ENCODE data around the gene IGF1R. TPM values are rescaled to one million over a fixed set of nuclear protein-coding genes. Genes with fewer than 3 reads are reported as not detected.

The IGF1R gene
- total RNA-seq, 1 experiment from 2014 or later, result 0.56 TPM

GRCh38 chr15:98708037-98708590, 59.8 kb downstream of the IGF1R start:
- Histone ChIP-seq H3K4me3 (ENCODE audit: low read length) (no peak overlapping the region), H3K9ac (ENCODE audit: low read length) (no peak overlapping the region), H3K79me2 (ENCODE audit: low read length) (no peaks in the 10 kb centered on the region), H3K4me2 (ENCODE audit: low read depth, low read length, poor library complexity, severe bottlenecking) (no peak overlapping the region), H4K20me1 (ENCODE audit: insufficient read depth, low read depth, low read length) (no peaks in the 10 kb centered on the region), H3K36me3 (ENCODE audit: insufficient read depth, low read length) (no peaks in the 10 kb centered on the region), H3K4me1 (ENCODE audit: low read length) (no peaks in the 10 kb centered on the region), H3K9me2 (replicated peaks; ENCODE audit: insufficient read depth, low read length) (no peaks in the 10 kb centered on the region), H2AFZ (ENCODE audit: low read length) (no peak overlapping the region), H3K27ac (ENCODE audit: low read length) (no peak overlapping the region), H3K9me3 (ENCODE audit: low read length) (no peaks in the 10 kb centered on the region), H3K27me3 (ENCODE audit: low read length) (no peaks in the 10 kb centered on the region)
- no peak for DNase-seq

- no peak overlapping the region for H3K27ac ChIP-seq (ENCODE audit: low read length)
- H3K9me3 ChIP-seq (ENCODE audit: low read length), result no peaks in the 10 kb centered on the region
- H3K9ac ChIP-seq (ENCODE audit: low read length), result no peak overlapping the region
- no peak overlapping the region for H3K4me2 ChIP-seq (ENCODE audit: low read depth, low read length, poor library complexity, severe bottlenecking)
- no peaks in the 10 kb centered on the region for H3K27me3 ChIP-seq (ENCODE audit: low read length)
- no peak overlapping the region for H3K4me3 ChIP-seq (ENCODE audit: low read length)
- DNase-seq, result no peak
- no peaks in the 10 kb centered on the region for H4K20me1 ChIP-seq (ENCODE audit: insufficient read depth, low read depth, low read length)
- no peaks in the 10 kb centered on the region for H3K36me3 ChIP-seq (ENCODE audit: insufficient read depth, low read length)
- no peaks in the 10 kb centered on the region for H3K79me2 ChIP-seq (ENCODE audit: low read length)
- no peak overlapping the region for H2AFZ ChIP-seq (ENCODE audit: low read length)
- no peaks in the 10 kb centered on the region for H3K9me2 ChIP-seq (replicated peaks; ENCODE audit: insufficient read depth, low read length)
- H3K4me1 ChIP-seq (ENCODE audit: low read length), result no peaks in the 10 kb centered on the region
Observed at GRCh38 chr15:98711810-98712209, 63.5 kb downstream of the IGF1R start.

- Histone ChIP-seq H3K27me3 (ENCODE audit: low read length) (no peaks in the 10 kb centered on the region), H3K9ac (ENCODE audit: low read length) (no peak overlapping the region), H3K4me1 (ENCODE audit: low read length) (no peaks in the 10 kb centered on the region), H3K4me2 (ENCODE audit: low read depth, low read length, poor library complexity, severe bottlenecking) (no peak overlapping the region), H3K79me2 (ENCODE audit: low read length) (no peaks in the 10 kb centered on the region), H3K36me3 (ENCODE audit: insufficient read depth, low read length) (no peaks in the 10 kb centered on the region), H3K27ac (ENCODE audit: low read length) (no peak overlapping the region), H4K20me1 (ENCODE audit: insufficient read depth, low read depth, low read length) (no peaks in the 10 kb centered on the region), H3K4me3 (ENCODE audit: low read length) (no peak overlapping the region), H3K9me2 (replicated peaks; ENCODE audit: insufficient read depth, low read length) (no peaks in the 10 kb centered on the region), H2AFZ (ENCODE audit: low read length) (no peak overlapping the region), H3K9me3 (ENCODE audit: low read length) (no peaks in the 10 kb centered on the region)
- no peak for DNase-seq
Observed at GRCh38 chr15:98712845-98713584, 64.7 kb downstream of the IGF1R start.

- Histone ChIP-seq H3K27me3 (ENCODE audit: low read length) (no peaks in the 10 kb centered on the region), H3K36me3 (ENCODE audit: insufficient read depth, low read length) (no peaks in the 10 kb centered on the region), H3K79me2 (ENCODE audit: low read length) (no peaks in the 10 kb centered on the region), H3K4me3 (ENCODE audit: low read length) (no peak overlapping the region), H3K4me1 (ENCODE audit: low read length) (no peaks in the 10 kb centered on the region), H3K27ac (ENCODE audit: low read length) (no peak overlapping the region), H3K4me2 (ENCODE audit: low read depth, low read length, poor library complexity, severe bottlenecking) (no peak overlapping the region), H4K20me1 (ENCODE audit: insufficient read depth, low read depth, low read length) (no peaks in the 10 kb centered on the region), H3K9me3 (ENCODE audit: low read length) (no peaks in the 10 kb centered on the region), H3K9me2 (replicated peaks; ENCODE audit: insufficient read depth, low read length) (no peaks in the 10 kb centered on the region), H3K9ac (ENCODE audit: low read length) (no peak overlapping the region), H2AFZ (ENCODE audit: low read length) (no peak overlapping the region)
- no peak for DNase-seq
Observed at GRCh38 chr15:98713585-98714001, 65.3 kb downstream of the IGF1R start.

GRCh38 chr15:98714922-98715321, 66.6 kb downstream of the IGF1R start:
- no peak overlapping the region for H3K4me3 ChIP-seq (ENCODE audit: low read length)
- H3K36me3 ChIP-seq (ENCODE audit: insufficient read depth, low read length), result no peaks in the 10 kb centered on the region
- H3K4me2 ChIP-seq (ENCODE audit: low read depth, low read length, poor library complexity, severe bottlenecking), result no peak overlapping the region
- no peak overlapping the region for H2AFZ ChIP-seq (ENCODE audit: low read length)
- no peaks in the 10 kb centered on the region for H4K20me1 ChIP-seq (ENCODE audit: insufficient read depth, low read depth, low read length)
- DNase-seq, result no peak
- no peaks in the 10 kb centered on the region for H3K27me3 ChIP-seq (ENCODE audit: low read length)
- no peaks in the 10 kb centered on the region for H3K79me2 ChIP-seq (ENCODE audit: low read length)
- H3K9me3 ChIP-seq (ENCODE audit: low read length), result no peaks in the 10 kb centered on the region
- H3K9ac ChIP-seq (ENCODE audit: low read length), result no peak overlapping the region
- H3K9me2 ChIP-seq (replicated peaks; ENCODE audit: insufficient read depth, low read length), result no peaks in the 10 kb centered on the region
- H3K4me1 ChIP-seq (ENCODE audit: low read length), result no peaks in the 10 kb centered on the region
- no peak overlapping the region for H3K27ac ChIP-seq (ENCODE audit: low read length)

GRCh38 chr15:98715401-98715800, 67.1 kb downstream of the IGF1R start:
- no peak overlapping the region for H3K4me2 ChIP-seq (ENCODE audit: low read depth, low read length, poor library complexity, severe bottlenecking)
- no peaks in the 10 kb centered on the region for H3K9me3 ChIP-seq (ENCODE audit: low read length)
- no peak for DNase-seq
- H3K4me1 ChIP-seq (ENCODE audit: low read length), result no peaks in the 10 kb centered on the region
- H3K36me3 ChIP-seq (ENCODE audit: insufficient read depth, low read length), result no peaks in the 10 kb centered on the region
- H3K9ac ChIP-seq (ENCODE audit: low read length), result no peak overlapping the region
- H3K27ac ChIP-seq (ENCODE audit: low read length), result no peak overlapping the region
- no peaks in the 10 kb centered on the region for H3K79me2 ChIP-seq (ENCODE audit: low read length)
- no peak overlapping the region for H2AFZ ChIP-seq (ENCODE audit: low read length)
- no peaks in the 10 kb centered on the region for H3K9me2 ChIP-seq (replicated peaks; ENCODE audit: insufficient read depth, low read length)
- H3K27me3 ChIP-seq (ENCODE audit: low read length), result no peaks in the 10 kb centered on the region
- H4K20me1 ChIP-seq (ENCODE audit: insufficient read depth, low read depth, low read length), result no peaks in the 10 kb centered on the region
- H3K4me3 ChIP-seq (ENCODE audit: low read length), result no peak overlapping the region

GRCh38 chr15:98715890-98716443, 67.6 kb downstream of the IGF1R start:
- Histone ChIP-seq H3K9me3 (ENCODE audit: low read length) (no peaks in the 10 kb centered on the region), H4K20me1 (ENCODE audit: insufficient read depth, low read depth, low read length) (no peaks in the 10 kb centered on the region), H3K79me2 (ENCODE audit: low read length) (no peaks in the 10 kb centered on the region), H2AFZ (ENCODE audit: low read length) (no peak overlapping the region), H3K4me2 (ENCODE audit: low read depth, low read length, poor library complexity, severe bottlenecking) (no peak overlapping the region), H3K36me3 (ENCODE audit: insufficient read depth, low read length) (no peaks in the 10 kb centered on the region), H3K27me3 (ENCODE audit: low read length) (no peaks in the 10 kb centered on the region), H3K9ac (ENCODE audit: low read length) (no peak overlapping the region), H3K4me1 (ENCODE audit: low read length) (no peaks in the 10 kb centered on the region), H3K9me2 (replicated peaks; ENCODE audit: insufficient read depth, low read length) (no peaks in the 10 kb centered on the region), H3K4me3 (ENCODE audit: low read length) (no peak overlapping the region), H3K27ac (ENCODE audit: low read length) (no peak overlapping the region)
- no peak for DNase-seq

- H3K79me2 ChIP-seq (ENCODE audit: low read length), result no peaks in the 10 kb centered on the region
- H3K9me2 ChIP-seq (replicated peaks; ENCODE audit: insufficient read depth, low read length), result no peaks in the 10 kb centered on the region
- no peak overlapping the region for H3K9ac ChIP-seq (ENCODE audit: low read length)
- DNase-seq, result no peak
- H2AFZ ChIP-seq (ENCODE audit: low read length), result no peak overlapping the region
- H3K4me3 ChIP-seq (ENCODE audit: low read length), result no peak overlapping the region
- H3K9me3 ChIP-seq (ENCODE audit: low read length), result no peaks in the 10 kb centered on the region
- H3K4me1 ChIP-seq (ENCODE audit: low read length), result no peaks in the 10 kb centered on the region
- H3K36me3 ChIP-seq (ENCODE audit: insufficient read depth, low read length), result no peaks in the 10 kb centered on the region
- no peaks in the 10 kb centered on the region for H3K27me3 ChIP-seq (ENCODE audit: low read length)
- no peak overlapping the region for H3K27ac ChIP-seq (ENCODE audit: low read length)
- no peaks in the 10 kb centered on the region for H4K20me1 ChIP-seq (ENCODE audit: insufficient read depth, low read depth, low read length)
- H3K4me2 ChIP-seq (ENCODE audit: low read depth, low read length, poor library complexity, severe bottlenecking), result no peak overlapping the region
Observed at GRCh38 chr15:98717371-98717770, 69.0 kb downstream of the IGF1R start.

All from Karpas-422 (cell line).